ENCODE results near the gene TAOK1. TPM values are rescaled to one million over a fixed set of nuclear protein-coding genes. Genes with fewer than 3 reads are reported as not detected.

TAOK1 gene
- total and polyA plus RNA-seq, 12 donors, result 6.4 to 66.3 (median 46.6) TPM

DNA sequence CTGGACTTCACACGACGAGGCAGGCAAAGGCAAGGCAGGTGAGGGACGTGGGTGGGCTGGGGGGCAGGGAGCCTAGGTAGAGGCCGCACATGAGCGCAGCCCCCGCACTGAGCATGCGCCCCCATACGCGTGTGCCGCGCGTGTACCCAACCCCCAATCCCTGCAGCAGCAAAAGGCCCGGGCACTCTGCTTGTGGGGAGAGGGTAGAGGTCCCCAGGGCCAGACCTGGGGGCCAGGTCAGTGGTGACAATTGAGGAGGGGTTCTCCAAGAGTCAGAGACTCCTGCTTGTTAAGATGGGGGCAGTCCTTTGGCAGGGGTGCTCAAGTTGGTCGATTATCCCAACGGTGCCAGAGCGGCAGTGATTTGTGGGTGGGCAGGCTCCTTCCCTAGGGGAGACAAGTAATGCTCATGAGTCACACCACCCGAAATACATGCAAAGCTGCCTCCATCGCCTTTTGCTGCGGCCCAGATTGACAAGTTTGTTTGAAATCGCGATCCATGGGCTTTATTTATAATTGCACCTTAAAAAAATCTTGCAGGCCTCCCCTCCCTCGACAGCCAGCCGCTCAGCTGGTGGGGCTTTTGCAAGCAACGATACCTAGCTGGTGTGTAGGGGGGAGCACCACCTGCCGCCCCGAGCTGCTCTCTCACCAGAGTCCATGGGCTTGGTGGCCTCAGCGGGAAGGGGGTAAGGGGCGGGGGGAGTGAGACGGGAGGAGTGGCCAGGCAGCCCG lies 200.4 kb downstream of the TAOK1 start:
- Histone ChIP-seq H3K27ac (peak overlapping the region in 4 of 5 donors; percentile 10 to 84 (median 62)), H3K36me3 (replicated peaks in 1 of 2) (no peaks in the 10 kb centered on the region), H3K4me3 (peak overlapping the region in 1 of 4 donors; percentile 61), H3K4me1 (replicated peaks in 1 of 2) (peaks cover 49 to 56% of the 10 kb centered on the region in 2 donors), H3K27me3 (no peaks in the 10 kb centered on the region), H3K9me3 (replicated peaks in 1 of 3) (no peaks in the 10 kb centered on the region)
- TF ChIP-seq, protein P1, sequence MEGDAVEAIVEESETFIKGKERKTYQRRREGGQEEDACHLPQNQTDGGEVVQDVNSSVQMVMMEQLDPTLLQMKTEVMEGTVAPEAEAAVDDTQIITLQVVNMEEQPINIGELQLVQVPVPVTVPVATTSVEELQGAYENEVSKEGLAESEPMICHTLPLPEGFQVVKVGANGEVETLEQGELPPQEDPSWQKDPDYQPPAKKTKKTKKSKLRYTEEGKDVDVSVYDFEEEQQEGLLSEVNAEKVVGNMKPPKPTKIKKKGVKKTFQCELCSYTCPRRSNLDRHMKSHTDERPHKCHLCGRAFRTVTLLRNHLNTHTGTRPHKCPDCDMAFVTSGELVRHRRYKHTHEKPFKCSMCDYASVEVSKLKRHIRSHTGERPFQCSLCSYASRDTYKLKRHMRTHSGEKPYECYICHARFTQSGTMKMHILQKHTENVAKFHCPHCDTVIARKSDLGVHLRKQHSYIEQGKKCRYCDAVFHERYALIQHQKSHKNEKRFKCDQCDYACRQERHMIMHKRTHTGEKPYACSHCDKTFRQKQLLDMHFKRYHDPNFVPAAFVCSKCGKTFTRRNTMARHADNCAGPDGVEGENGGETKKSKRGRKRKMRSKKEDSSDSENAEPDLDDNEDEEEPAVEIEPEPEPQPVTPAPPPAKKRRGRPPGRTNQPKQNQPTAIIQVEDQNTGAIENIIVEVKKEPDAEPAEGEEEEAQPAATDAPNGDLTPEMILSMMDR (IDR thresholded peaks at IDR 0.05), result no peak
- no peak for TF ChIP-seq POLR2A (IDR thresholded peaks at IDR 0.05)
- WGBS, 4 donors, result 31 to 41% (median 39%) methylated on average over 12 to 30 of the region's 30 CpGs
- intact Hi-C loops (cut with DNase I), result no loop called here
- DNase-seq, result peak in 3 of 7 donors; percentile 31 to 36 (median 35)

DNA sequence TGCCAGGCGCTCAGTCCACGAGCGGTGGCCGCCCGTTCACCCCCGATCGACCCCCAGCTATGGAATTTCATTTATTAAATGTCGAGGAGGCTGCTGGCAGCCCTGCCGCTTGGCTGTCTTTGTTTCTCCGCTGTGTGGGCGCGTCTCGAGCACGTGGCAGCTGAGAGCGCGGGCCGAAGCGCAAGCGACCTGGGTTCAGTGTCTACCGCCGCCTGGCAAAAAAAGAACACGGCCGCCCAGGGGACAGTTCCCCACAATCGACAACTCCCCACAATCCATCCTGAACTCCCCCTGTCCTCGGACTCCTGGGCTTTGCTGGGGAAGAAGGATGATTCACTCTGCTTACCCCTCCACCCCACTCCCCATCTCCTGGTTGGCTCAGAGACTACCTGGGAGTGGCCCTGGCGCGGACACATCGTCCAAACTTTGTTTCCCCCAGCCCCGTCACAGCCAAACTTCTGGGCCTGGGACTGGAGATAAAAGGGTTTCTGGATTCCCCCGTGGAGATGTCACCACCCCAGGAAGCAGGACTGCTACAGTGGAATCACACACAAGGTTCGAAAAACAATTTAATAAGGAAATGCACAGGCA lies 201.1 kb downstream of the TAOK1 start:
- H3K36me3 ChIP-seq (replicated peaks in 1 of 2), result no peaks in the 10 kb centered on the region
- WGBS, 4 donors, result 2 to 13% (median 7%) methylated on average over 12 to 31 of the region's 31 CpGs
- H3K4me1 ChIP-seq (replicated peaks in 1 of 2), result peaks cover 49 to 56% of the 10 kb centered on the region in 2 donors
- TF ChIP-seq POLR2A (IDR thresholded peaks at IDR 0.05), result no peak
- TF ChIP-seq, protein P1 (IDR thresholded peaks at IDR 0.05), result no peak
- no peaks in the 10 kb centered on the region for H3K9me3 ChIP-seq (replicated peaks in 1 of 3)
- H3K27me3 ChIP-seq, result no peaks in the 10 kb centered on the region
- peak overlapping the region in 4 of 5 donors; percentile 10 to 84 (median 62) for H3K27ac ChIP-seq
- H3K4me3 ChIP-seq, result peak overlapping the region in 1 of 4 donors; percentile 50
- intact Hi-C loops (cut with DNase I), result no loop called here
- peak in 5 of 7 donors; percentile 51 to 65 (median 58) for DNase-seq

DNA sequence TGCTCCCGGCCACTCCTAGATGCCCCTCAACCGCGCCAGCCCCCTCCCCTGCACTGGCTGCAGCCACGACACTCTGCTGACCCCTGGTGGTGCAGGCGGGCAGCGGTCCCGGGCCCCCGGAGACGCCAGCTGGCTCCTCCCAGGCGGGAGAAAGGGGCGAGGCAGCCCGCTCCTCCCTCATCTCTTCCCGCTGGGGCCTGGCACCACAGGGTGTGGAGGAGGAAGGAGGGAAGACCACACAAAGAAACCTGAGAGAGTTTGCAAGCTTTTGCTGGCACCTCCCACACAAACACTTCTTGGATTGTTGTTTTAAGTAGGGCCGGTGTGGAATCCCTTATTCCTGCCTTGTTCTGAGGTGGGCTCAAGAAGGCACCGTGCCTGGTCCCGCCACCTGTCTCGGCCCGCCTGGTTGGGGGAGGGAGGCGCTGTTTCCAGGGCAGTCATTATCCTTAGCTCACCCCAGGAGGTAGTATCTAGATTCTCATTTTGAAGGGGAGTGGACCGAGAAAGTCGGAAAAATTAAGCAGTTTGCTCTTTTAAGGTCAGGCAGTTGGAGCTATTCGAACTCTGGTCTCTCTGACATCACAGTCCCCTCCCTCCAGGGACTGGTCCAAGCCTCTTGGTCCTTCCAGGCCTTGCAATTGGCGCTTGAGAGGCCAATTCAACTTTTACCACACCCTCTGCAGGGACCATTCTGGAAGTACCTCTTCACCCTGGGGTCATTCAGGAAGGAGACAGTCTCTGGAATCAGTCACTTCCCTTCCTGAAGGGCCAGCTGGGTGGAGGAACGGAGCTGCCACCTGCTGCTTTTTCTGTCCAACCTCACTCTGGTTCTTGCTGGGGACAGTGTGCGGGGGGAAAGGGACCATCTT lies 201.8 kb downstream of the TAOK1 start:
- no peaks in the 10 kb centered on the region for H3K9me3 ChIP-seq (replicated peaks in 1 of 3)
- intact Hi-C loops (cut with DNase I), result no loop called here
- H3K36me3 ChIP-seq (replicated peaks in 1 of 2), result no peaks in the 10 kb centered on the region
- WGBS, 4 donors, result 12 to 19% (median 15%) methylated on average over 15 to 25 of the region's 25 CpGs
- peak overlapping the region in 3 of 5 donors; percentile 48 to 84 (median 77) for H3K27ac ChIP-seq
- peak overlapping the region in 1 of 4 donors; percentile 50 for H3K4me3 ChIP-seq
- peak in 1 of 2 donors; percentile 5 for TF ChIP-seq POLR2A (IDR thresholded peaks at IDR 0.05)
- TF ChIP-seq, protein P1 (IDR thresholded peaks at IDR 0.05), result peak; percentile 87 to 93 (median 92)
- H3K27me3 ChIP-seq, result no peaks in the 10 kb centered on the region
- peak; percentile 80 to 93 (median 86) for DNase-seq
- H3K4me1 ChIP-seq (replicated peaks in 1 of 2), result peaks cover 49 to 55% of the 10 kb centered on the region in 2 donors

Measured in adrenal gland (tissue), 12 donors.